ENCODE data around the gene UBR1. TPM values are rescaled to one million over a fixed set of nuclear protein-coding genes. Genes with fewer than 3 reads are reported as not detected.

UBR1 gene
- total RNA-seq, 3 donors from 2014 or later = 33.0 to 52.5 (median 48.5) TPM

DNA sequence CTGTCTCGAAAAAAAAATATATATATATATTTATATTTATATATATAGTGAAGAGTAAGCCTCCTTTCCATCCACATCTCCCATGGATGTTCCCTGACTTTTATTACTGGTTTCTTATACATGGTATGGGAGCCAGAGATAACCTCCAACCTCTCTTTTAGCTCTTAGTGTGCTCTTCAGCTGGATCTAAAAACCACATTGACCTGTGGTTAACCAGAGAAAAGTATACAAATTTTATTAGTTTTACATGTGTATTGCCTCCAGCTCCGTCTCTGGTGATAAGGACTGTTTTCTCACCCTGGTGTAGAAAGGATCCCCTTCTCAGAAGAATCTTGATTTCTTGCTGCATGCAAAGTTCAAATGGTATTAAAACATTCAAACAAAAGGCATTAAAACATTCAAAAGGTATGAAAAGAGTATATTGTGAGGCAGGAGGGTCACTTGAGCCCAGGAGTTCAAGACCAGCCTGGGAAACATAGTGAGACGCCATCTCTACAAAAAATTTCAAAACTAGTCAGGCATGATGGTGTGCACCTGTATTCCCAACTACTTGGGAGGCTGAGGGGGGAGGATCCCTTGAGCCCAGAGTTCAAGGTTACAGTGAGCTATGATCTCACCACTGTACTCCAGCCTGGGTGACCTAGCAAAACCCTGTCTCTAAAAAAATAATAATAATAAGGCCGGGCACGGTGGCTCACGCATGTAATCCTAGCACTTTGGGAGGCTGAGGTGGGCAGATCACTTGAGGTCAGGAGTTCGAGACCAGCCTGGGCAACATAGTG, 171.8 kb downstream of the UBR1 start:
- intact Hi-C loops (cut with DNase I; ENCODE audit: low total_unique reads) = no loop called here
- H3K27ac ChIP-seq = no peak overlapping the region
- no peaks in the 10 kb centered on the region for H3K36me3 ChIP-seq
- no peaks in the 10 kb centered on the region for H3K9me3 ChIP-seq
- H3K27me3 ChIP-seq = no peaks in the 10 kb centered on the region
- TF ChIP-seq POLR2AphosphoS5 (IDR thresholded peaks at IDR 0.05) (no peak), POLR2A (IDR thresholded peaks at IDR 0.05) (no peak)
- TF ChIP-seq, protein P1, sequence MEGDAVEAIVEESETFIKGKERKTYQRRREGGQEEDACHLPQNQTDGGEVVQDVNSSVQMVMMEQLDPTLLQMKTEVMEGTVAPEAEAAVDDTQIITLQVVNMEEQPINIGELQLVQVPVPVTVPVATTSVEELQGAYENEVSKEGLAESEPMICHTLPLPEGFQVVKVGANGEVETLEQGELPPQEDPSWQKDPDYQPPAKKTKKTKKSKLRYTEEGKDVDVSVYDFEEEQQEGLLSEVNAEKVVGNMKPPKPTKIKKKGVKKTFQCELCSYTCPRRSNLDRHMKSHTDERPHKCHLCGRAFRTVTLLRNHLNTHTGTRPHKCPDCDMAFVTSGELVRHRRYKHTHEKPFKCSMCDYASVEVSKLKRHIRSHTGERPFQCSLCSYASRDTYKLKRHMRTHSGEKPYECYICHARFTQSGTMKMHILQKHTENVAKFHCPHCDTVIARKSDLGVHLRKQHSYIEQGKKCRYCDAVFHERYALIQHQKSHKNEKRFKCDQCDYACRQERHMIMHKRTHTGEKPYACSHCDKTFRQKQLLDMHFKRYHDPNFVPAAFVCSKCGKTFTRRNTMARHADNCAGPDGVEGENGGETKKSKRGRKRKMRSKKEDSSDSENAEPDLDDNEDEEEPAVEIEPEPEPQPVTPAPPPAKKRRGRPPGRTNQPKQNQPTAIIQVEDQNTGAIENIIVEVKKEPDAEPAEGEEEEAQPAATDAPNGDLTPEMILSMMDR (IDR thresholded peaks at IDR 0.05) = no peak
- H3K4me1 ChIP-seq = no peaks in the 10 kb centered on the region
- H3K4me3 ChIP-seq = no peak overlapping the region
- no peak for DNase-seq (ENCODE audit: low spot score in 2 of 2)

DNA sequence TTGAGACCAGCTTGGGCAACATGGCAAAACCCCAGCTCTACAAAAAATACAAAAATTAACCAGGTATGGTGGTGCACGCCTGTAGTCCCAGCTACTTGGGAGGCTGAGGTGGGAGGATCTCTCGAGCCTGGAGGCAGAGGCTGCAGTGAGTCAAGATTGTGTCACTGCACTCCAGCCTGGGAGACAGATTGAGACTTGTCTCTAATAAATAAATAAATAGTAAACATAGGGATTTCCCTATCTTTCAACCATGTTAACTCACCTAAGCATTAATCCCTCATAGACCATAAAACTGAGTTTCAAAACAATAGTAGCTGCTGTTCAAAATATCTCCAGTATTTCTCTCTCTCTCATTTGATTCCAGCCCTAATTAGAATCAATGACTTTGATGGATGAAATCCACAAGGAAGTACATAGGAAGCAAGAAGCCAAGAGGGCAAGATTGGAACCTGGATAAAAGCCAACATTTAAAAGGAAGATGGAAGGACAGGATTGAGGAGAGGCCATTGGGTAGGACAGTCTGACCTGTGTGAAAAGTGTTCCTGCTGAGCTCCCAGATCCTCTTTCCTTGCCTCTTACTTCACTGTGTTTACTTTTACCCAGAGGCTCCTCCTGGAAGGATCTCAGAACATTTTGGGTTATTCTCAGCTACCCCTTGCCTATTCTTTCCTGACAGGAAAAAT, 172.9 kb downstream of the UBR1 start:
- no peaks in the 10 kb centered on the region for H3K4me1 ChIP-seq
- DNase-seq (ENCODE audit: low spot score in 2 of 2) = no peak
- intact Hi-C loops (cut with DNase I; ENCODE audit: low total_unique reads) = no loop called here
- no peak for TF ChIP-seq POLR2A (IDR thresholded peaks at IDR 0.05)
- TF ChIP-seq, protein P1 (IDR thresholded peaks at IDR 0.05) = no peak
- TF ChIP-seq POLR2AphosphoS5 (IDR thresholded peaks at IDR 0.05) = no peak
- no peak overlapping the region for H3K4me3 ChIP-seq
- no peaks in the 10 kb centered on the region for H3K27me3 ChIP-seq
- H3K27ac ChIP-seq = no peak overlapping the region
- no peaks in the 10 kb centered on the region for H3K9me3 ChIP-seq
- no peaks in the 10 kb centered on the region for H3K36me3 ChIP-seq

DNA sequence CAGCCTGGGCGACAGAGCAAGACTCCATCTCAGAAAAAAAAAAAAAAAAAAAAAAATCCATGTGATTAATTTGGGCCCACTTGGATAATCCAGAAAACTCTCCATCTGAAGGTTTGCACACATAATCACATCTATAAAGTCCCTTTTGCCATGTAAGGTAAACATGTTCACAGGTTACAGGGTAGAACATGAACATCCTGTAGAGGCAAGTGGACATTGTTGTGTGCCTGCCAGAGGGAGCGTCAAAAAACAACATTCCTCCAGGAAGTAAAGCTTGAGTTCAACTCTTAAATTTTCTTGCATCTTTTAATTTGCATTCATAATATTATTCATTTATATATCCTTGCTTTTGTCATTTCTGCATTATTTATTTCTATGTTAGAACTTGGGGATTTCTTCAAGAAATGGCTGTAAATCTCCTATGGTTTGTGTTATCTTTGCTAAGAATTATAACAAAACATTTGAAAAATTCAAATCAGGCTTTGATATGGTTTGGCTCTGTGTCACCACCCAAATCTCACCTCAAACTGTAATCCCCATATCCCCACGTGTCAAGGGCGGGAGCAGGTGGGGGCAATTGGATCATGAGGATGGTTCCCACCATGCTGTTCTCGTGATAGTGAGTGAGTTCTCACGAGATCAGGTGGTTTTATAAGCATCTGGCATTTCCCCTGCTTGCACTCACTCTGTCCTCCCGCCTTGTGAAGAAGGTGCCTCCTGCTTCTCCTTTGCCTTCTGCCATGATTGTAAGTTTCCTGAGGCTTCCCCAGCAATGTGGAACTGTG, 173.9 kb downstream of the UBR1 start:
- intact Hi-C loops (cut with DNase I; ENCODE audit: low total_unique reads) = no loop called here
- Histone ChIP-seq H3K27me3 (no peaks in the 10 kb centered on the region), H3K4me3 (no peak overlapping the region), H3K36me3 (no peaks in the 10 kb centered on the region), H3K27ac (no peak overlapping the region), H3K4me1 (no peaks in the 10 kb centered on the region), H3K9me3 (no peaks in the 10 kb centered on the region)
- TF ChIP-seq, protein P1 (IDR thresholded peaks at IDR 0.05) = no peak
- no peak for TF ChIP-seq POLR2A (IDR thresholded peaks at IDR 0.05)
- no peak for TF ChIP-seq POLR2AphosphoS5 (IDR thresholded peaks at IDR 0.05)
- DNase-seq (ENCODE audit: low spot score in 2 of 2) = no peak

DNA sequence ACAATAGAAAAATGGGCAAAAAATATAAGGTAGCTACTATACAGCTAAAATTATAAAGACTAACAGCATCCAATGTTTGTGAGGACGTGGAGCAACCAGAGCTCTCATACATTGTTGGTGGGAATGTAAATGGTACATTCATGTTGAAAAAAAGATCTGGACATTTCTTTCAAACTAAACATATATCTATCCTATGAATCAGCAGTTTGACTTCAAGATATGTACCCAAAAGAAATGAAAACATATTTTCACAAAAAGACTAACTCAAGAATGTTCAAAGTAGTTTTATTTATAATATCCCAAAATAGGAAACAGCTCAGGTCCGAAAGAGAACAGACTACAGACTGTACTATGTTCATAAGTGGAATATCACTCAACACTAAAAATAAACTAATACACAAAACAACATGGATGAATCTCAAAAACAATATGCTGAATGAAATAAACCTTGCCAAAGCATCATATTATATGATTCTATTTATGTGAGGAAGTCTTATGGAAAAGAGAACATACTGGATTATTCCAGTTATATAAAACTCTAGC, 176.5 kb downstream of the UBR1 start:
- H3K36me3 ChIP-seq = no peaks in the 10 kb centered on the region
- intact Hi-C loops (cut with DNase I; ENCODE audit: low total_unique reads) = no loop called here
- TF ChIP-seq, protein P1 (IDR thresholded peaks at IDR 0.05) = no peak
- TF ChIP-seq POLR2A (IDR thresholded peaks at IDR 0.05) (no peak), POLR2AphosphoS5 (IDR thresholded peaks at IDR 0.05) (no peak)

More for the DNA sequence above, 176.5 kb downstream of the UBR1 start:
- DNase-seq (ENCODE audit: low spot score in 2 of 2) = no peak
- Histone ChIP-seq H3K4me1 (no peaks in the 10 kb centered on the region), H3K27ac (no peak overlapping the region), H3K4me3 (no peak overlapping the region), H3K27me3 (no peaks in the 10 kb centered on the region), H3K9me3 (no peaks in the 10 kb centered on the region)
